Inferior parietal cortex (tissue), 1 donor: ENCODE results near the gene METTL13.

Experiments
- DNase-seq: peaks from one replicate; pipeline ENCODE4 v3.0.0-alpha.2; 2016; ENCODE audit errors: extremely low spot score

Gene METTL13

DNA sequence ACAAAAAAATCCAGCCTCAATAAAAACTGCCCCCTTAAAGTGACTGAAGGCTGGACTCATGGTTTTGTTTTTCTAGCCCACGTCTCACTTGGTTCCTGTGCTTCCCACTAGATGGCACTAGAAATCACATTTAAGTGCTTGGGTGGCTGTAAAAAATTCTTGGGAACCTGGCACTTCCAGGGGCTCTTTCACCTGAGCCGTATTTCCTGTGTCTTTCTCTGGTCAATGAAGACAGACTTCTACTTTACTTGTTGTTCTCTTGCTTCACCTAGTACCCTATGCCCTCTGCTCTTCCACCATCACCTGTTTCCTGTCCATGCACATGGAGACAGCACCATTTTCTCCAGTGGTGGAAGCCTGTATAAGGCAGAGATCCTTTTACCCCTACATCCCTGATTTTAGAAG lies 20.0 kb downstream of the METTL13 start:
- peak; percentile 88 for DNase-seq

DNA sequence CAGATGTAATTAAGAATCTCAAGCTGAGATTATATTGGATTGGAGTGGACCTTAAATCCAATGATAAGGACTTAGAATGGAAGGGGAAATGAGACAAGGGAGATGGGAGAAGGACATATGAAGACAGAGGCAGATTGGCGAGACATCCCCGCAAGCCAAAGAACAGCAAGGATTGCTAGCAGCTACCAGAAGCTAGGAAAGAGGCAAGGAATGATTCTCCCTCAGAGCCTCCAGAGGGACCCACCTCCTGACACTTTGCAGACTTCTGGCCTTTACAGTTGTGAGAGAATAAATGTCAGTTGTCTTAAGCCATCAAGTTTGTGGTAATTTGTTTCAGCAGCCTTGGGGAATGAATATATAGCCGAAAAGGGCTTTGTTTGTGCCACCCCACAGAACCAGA lies 20.7 kb downstream of the METTL13 start:
- no peak for DNase-seq

DNA sequence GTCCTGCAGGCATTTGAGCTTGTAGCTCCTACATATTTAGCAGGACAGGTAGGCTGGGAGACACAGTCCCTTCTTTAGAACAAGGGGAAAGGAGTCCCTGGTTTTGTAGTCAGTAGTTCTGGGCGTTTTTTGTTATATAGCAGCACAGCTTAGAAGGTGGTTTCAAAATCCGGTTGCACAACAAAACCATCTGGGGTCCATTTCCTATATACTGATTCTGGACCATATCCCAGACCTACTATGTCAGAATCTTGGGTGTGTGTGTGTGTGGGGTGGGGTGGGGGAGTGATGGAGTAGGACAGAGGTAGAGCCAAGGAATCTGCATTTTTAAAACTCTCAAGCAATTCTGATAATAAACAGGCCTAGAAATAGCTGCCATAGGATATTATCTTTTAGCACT lies 21.6 kb downstream of the METTL13 start:
- no peak for DNase-seq

DNA sequence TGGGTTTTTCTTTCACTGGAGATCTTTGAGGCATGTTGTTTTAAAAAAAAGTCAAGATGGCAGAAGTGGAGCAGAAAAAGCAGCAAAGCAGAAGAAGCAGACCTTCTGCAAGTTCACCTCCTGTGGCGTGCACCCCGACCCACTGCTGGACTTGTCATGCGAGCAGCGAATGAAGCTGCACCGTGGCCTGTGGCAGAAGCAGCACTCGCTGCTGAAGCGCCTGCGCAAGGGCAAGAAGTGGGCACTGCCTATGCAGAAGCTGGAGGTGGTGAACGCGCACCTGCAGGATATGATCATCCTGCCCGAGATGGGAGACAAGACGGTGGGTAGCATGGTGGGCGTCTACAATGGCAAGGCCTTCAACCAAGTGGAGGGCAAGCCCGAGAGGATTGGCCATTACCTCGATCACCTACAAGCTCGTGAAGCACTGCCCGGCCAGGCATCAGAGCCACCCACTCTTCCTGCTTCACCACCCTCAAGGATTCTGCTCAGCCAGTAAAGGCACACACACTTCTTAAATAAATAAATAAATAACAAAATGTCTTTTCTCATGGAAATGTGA lies 22.1 kb downstream of the METTL13 start:
- DNase-seq = no peak

DNA sequence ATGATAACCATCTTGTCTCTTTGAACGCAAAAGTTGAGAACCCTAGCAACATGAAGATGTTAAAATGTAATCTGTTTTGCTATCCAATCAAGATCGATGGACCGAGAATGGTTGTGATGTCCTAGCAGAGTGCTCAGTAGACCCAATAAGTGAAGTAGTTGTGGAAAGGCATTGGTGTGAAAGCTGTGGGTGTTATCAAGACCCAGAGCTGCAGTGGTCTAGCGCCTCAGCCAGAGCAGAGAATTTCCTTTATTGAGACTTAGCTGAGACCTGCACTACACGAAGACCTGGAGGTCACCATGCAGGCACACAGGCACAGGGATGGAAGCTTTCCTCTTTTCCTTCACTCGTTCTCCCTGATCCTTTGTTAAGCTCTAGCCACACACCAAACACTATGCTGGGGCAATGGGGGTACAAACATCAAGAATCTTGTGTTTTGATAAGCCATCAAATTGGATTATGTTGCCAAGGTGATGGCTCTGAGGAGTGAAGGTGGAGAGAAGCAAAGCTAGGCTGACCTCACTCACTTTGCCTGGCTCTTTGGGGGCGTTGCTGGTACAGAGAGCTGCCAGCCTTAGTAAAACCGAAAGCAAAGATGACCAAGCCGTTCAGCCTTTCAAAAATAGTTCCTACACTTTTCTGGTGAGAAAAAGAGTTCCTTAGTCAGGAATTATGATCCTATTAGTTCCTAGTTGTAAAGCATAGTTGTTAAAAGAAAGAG lies 24.1 kb downstream of the METTL13 start:
- DNase-seq = no peak

DNA sequence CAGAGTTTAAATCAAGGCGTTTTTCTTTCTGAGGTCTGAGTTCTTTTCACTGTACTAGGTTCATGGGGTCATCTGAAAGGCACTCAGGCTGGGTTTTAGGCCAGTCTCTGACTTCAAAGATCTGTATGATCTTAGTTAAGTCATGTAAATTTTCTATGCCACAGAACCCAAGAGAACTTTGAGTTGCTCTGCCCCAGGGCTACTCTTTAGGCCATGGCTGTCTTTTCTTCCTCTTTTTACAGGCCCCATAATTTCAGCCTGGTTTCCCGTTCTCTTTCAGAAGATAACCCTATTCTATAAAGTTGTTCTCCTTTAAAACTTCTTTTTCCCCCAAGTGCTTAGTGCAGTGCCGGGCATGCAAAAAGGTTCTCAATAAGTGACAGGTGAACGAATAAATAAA lies 26.1 kb downstream of the METTL13 start:
- DNase-seq = no peak

DNA sequence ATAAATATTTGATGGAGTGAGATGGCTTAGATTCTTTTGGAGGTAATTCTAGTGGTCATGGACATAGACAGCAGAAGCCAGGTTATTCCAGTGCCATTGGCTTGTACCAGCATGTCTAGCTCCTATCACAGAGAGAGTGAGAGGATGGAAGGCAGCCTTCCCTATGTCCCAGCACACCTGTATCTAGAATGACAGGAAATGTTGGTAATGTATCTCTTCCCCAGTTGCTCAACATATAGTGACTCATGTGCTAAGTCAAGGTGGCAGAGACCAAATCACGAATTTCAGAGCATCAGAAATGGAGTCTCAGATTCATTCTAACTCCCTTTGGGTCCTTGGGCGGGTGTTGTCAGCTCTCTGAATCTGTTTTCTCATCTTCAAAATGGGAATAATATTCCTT lies 28.4 kb downstream of the METTL13 start:
- DNase-seq = no peak

DNA sequence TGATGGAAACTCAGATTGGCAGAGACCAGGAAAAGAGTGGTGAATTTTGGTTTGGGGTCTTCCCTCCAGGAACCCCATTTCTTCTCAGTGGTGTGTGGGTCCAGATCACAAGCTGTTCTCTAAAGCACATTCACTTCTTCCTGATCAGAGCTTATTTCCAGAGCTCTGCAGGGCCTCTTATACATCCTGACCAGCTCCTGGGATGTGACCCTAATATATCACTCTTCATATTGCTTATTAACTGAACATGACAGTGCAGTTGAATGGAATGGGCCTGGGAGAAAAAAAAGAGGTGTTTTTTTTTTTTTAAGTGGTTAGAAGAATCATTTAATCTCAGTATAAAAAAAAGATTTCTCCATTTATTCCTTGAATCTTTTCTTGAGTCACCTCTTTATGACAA lies 30.2 kb downstream of the METTL13 start:
- no peak for DNase-seq

DNA sequence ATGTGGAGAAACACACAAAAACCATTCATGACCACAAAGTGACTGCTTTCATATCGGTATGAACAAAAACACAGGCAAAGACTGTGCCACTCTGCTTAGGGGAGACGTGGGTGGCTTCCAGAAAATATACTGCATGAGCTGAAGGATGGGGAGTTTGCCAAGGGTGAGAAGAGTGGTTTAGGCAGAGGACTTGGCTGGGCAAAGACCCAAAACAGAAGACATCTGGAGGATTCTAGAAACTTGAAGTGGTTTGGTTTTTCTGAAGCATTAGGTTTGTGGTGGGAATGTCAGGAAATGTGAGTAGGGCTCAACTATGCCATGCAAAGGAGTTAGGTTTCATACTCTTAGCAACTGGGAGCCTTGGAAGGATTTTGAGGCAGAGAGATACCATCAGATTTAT lies 33.2 kb downstream of the METTL13 start:
- no peak for DNase-seq

DNA sequence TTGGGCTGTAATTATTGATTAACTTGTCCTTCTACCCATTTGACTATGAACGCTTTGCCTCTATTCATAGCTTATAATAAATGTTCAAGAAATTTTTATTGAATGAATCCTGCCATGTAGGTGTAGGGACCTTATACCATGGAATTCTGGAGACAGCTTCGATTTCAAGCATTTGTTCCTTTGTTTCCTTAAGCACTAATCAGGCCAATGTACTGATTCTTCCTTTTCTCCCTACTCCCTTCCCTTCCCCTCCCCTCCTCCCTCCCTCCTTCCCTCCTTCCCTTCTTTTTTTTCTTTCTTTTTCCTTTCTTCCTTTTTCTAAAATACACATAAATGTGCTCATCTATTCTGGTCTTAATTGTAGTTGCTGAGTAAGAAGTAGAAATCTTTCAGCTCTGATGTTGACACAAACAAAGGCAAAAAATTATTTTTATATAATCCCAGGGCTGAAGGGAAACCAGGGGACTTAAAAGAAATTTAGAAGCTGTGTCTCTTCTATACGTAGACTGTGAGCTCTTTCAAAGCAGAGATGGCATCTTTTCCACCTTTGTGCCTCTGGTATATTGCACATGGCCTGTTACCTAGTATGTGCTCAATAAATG lies 34.9 kb downstream of the METTL13 start:
- no peak for DNase-seq

DNA sequence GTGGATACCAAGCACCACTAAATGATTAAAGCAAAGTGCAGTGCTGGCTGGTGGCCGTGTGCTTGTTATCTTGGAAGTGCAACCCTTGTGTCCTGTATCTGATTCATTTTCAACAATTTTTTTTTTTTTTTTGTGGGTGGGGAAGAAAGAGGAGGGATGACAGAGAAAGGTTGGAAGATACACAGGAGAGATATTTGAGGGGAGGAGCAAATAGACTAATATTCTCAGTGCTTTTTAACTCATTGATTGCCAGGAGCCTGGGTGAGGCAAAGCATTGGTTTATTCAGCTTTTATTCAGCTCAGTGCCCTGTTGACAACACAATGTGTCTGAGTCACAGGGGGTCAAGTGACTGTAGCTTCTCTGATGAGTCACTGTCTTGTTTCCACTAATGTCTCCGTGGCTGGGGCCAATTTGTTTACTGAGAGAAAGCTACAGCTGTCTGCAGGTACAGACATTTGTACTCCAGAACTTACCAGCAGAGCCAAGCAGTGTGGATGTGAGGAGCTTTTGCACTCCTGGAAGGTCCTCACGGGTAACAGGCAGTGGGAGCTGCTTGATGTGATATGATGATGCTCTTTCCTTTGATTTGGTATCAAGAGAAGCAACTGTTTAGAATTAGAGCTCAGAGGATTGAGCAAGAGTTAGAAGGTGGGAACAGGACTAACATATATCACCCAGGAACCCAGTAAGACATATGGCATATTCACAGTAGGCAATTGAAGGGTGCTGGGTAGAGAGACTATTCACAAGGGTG lies 36.2 kb downstream of the METTL13 start:
- peak; percentile 47 for DNase-seq

DNA sequence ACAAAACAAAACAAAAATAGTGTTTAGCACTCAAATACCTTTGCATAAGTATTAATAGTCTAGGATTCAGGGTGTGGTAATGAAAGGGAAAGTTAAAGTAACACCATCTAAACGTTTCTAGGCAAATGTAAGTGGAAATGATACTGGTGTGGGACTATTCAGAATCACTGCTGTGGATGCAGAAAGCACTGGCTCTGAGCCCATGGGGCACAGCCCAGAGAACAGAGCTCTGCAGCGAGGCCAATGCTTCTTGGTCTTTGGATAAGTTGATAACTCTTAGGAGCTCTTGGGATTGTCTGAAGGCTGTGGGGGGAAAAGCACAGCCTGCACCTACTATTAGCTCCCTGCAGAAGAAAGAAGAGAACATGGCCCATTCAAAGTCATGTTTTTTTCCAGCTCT lies 38.5 kb downstream of the METTL13 start:
- peak; percentile 49 for DNase-seq

DNA sequence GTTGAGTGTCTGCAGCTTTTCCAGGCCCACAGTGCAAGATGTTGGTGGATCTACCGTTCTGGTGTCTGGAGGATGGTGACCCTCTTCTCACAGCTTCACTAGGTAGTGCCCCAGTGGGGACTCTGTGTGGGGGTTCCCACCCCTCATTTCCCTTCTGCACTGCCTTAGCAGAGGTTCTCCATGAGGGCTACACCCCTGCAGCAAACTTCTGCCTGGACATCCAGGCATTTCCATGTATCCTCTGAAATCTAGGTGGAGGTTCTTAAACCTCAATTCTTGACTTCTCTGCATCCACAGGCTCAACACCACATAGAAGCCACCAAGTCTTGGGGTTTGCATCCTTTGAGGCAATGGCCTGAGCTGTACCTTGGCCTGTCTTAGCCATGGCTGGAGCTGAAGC lies 45.5 kb downstream of the METTL13 start:
- no peak for DNase-seq

DNA sequence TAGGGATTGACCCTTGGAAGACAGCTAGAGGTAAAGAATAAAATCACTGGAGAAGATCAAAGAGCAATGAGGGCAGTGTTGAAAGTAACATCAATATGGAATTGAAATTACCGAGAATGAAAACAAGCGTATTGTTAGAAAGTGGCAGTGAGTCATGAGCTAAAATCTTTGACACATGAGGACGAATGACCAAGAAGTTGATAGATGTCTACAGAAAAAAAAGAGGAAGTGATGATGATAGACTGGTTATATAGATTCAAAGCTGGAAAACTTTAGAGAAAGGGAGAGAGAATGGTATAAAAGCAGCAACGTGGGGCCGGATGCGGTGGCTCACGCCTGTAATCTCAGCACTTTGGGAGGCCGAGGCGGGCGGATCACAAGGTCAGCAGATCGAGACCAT lies 47.3 kb downstream of the METTL13 start:
- no peak for DNase-seq

DNA sequence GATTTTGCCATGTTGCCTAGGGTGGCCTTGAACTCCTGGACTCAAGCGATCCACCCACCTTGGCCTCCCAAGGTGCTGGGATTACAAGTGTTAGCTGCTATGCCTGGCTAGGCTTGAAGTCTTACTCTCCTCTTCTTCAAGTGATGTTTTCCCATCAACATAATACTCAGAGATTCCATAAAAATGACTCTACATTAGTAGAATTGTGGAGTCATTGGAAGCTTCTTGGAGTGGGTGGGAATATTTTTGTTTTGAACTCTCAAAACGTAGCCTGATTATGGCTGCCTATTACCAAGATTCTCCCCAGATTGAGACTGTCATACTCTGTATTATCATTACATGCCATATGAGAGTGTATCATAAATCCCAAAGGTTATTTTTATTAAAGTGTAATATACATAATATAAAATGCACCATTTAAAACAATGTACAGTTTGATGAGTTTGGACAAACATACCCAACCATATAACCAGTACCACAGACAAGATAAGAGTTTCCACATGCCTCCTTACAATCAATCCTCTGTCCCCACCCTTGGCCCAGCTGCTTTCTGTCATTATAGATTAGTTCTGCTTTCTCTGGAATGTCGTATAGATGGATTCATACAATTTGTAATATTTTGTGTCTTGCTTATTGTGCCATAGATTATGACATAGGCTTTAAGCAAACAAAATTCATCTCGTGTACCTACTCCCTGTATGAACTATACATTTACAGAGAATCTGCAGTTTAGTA lies 51.8 kb downstream of the METTL13 start:
- no peak for DNase-seq

DNA sequence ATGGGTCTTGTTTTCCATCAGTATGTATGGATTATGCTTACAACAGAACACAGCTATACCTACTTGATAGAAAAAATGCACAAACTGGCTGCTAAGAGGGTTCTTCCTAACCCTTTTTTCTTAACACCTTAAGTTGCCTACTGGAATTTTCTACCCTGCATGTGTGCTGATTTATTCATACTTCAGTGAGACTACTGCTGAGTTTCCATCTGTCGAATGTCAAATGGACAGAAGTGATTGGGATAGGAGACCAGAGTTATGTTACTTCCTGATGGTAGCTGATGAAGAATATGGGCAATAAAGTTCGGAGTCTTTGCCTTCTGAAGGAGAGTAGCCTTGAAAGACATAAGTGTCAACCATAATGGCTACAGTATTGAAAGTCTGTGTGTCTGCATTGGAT lies 53.4 kb downstream of the METTL13 start:
- no peak for DNase-seq

DNA sequence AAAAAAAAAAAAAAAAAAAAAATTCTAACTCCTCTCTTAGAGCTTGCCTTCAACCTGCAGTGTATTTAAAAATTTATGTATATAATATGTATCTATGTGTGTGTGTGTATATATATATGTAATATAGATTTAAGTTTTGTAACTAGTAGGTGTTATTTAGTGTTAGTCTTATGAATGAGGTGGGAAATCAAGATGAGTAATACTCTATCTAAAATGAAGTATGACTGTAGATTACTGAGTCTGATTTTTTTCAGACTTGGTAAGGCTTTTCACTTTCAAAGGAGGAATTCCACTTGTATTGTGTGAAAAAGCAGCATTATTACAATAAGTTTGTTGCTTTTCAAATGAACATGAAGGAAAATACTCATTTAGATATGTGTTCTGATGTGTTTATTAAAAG lies 54.4 kb downstream of the METTL13 start:
- no peak for DNase-seq

DNA sequence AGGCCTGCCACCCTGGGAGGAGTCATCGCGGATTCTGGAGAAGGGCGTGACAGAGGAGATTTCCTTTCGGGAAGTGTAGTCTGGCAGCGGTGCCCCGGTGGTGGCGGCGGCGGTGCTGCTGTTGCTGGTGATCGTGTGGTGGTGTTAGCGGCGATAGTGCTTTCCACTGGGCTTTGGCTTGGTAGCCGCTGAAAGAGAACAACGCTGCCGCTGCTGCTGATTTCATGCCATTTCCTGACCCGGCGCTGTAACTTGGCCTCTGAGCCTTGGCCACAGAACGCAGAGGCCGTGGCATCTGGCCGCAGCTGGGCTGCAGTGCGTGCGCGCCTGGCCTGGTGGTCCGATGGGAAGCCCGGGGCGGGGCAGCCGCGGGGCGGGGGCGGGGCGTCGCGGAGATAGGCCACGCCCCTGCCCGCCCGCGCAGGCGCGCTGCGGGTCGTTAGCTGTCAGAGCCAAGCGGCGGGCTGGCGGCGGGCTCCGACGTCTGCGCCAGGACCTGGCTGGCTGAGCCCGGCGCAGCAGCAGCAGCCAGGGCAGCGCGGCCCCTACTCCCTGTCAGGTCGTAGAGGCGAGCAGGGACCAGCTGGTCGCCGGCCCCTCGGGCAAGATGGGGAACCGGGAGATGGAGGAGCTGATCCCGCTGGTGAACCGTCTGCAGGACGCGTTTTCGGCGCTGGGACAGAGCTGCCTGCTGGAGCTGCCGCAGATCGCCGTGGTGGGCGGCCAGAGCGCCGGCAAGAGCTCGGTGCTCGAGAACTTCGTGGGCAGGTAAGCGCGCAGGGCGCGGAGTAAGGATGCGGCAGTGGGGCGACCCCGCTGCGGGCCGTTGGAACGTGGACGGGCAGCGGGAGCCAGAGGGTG lies 59.8 kb downstream of the METTL13 start, which contains the start of gene DNM3:
Gene DNM3 (plus strand): TSS at position 449 of the 861 bp plus-strand sequence. CDS start 159 bp downstream, at position 608.
- DNase-seq = peak; percentile 85

DNA sequence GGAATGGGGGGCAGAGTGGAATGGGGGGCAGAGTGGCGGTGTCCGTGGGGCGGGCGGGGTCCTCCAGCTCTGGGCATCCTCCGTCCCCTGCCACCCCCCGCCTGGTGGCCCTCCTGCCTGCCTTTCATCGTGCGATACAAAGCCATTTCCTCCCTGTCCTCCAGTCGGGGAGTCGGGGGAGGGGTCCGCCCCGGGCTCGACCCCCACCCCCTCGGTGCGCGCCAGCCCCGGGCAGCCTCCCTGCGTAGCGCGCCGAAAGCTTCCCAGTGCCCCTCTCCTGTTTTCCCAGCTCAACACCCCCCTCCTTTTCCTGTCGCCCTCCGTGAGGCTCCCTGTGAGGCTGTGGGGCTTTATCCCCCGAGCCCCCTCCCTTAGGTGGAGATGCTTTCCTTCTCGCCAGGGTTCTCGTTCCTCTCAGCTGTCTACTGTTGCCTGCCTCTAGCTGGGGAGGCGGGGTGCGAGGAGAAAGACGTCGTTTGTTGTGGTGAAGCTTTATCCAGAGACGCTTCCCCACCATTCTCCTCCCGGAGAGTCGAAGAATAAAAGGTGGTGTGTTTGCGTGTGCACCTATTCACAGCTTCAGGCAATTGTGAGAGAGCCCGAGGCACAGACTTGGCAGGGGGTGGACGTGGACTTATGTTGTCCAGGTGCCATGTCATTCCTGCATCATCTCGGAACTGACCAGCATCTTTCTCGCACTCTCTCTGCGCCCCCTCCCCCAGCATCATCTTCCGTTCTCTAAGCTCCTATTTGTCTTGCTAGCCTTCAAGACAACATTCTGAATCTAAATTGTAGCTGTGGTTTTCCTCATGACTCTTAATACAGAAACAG lies 60.7 kb downstream of the METTL13 start:
- DNase-seq = peak; percentile 63

DNA sequence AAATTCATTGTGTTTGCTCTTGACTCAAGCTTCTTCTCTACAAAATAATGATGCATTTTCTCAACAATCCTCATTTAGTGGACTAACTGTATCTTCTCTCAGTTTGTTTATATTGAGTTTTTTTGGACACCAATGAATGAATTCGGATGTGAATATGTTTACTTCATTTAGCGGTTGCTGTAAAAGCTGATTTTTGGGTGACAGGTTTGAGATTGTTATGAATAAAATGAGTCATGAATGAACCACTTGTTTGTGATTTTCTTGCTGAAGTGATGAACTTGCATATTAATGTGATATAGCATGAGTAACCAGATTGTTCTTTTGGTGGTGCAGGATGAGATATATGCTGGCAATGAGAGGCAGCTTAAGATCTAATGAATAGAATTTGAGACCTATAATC lies 62.9 kb downstream of the METTL13 start:
- no peak for DNase-seq
